Natural killer cell treated with Interleukin-12 subunit alpha and Interleukin-12 subunit beta and Interleukin-15 and Interleukin-18, amount 100 ng/mL, for 72 hours (primary cell): ENCODE results near the gene SLC1A7. TPM values are rescaled to one million over a fixed set of nuclear protein-coding genes. Genes with fewer than 3 reads are reported as not detected.

Experiments
- ATAC-seq, 2 donors: fragments of 150-1000 bp; cut with Tn5 transposase in 1 of 2; sonication (Bioruptor Pico), chemical (Tn5 transposase) in 1 of 2; 2 replicates each; pipeline ENCODE4 v1.10.0; 2021
- DNase-seq: peaks from one replicate; pipeline ENCODE4 v3.0.0; 2022; ENCODE audit warnings: low spot score
- H3K27ac Mint-ChIP-seq, 2 donors: 1 replicate in 1 of 2; 2 replicates in 1 of 2; pipeline ENCODE4 v1.8.0; 2022; ENCODE audit warnings: mixed read lengths in 2 of 2, mild to moderate bottlenecking in 1 of 2, moderate library complexity in 1 of 2
- H3K27me3 Mint-ChIP-seq, 2 donors: 1 replicate in 1 of 2; 2 replicates in 1 of 2; pipeline ENCODE4 v1.8.0; 2022; ENCODE audit warnings: mixed read lengths in 2 of 2
- H3K36me3 Mint-ChIP-seq: one replicate; pipeline ENCODE4 v1.8.0; 2022; ENCODE audit warnings: mixed read lengths
- H3K4me1 Mint-ChIP-seq, 2 donors: 1 replicate in 1 of 2; 2 replicates in 1 of 2; pipeline ENCODE4 v1.8.0; 2022; ENCODE audit warnings: low read depth in 2 of 2, mixed read lengths in 2 of 2, mild to moderate bottlenecking in 1 of 2
- H3K4me3 Mint-ChIP-seq: one replicate; pipeline ENCODE4 v1.8.0; 2022; ENCODE audit warnings: mixed read lengths
- H3K9me3 Mint-ChIP-seq: 2 replicates; pipeline ENCODE4 v1.8.0; 2022; ENCODE audit warnings: mixed read lengths
- total RNA-seq, 2 donors: library from RNA; stranded (reverse); gene quantifications; one replicate each; pipeline ENCODE4 v1.2.3, GENCODE V29; 2022

Gene SLC1A7
- total RNA-seq, 2 donors from 2014 or later: 0.29 to 1.1 TPM

DNA sequence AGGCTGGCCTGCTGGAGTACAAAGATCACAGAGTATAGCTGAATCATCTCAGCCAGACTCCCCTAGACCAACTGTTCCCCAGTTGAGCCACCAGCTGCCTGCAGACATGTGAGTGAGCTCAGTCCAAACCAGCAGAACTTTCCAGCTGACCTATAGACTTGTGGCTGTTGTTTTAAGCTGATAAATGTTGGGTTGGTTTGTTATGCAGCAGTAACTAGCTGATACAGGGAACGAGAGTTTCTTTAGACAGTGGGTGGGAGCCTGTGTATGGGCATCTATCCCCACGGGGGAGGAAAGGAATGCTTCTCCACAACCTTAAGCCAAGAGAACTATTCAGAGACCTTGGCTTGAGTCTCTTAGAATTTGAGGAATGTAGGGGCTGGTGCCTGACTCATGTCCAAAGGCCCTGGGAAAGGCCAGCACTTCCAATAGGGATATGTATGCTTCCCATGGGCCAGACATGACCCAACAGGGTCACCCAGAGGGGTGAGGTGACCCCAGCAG lies 30.1 kb downstream of the SLC1A7 start:
- DNase-seq (no peak), ATAC-seq (no peak)
- Mint-ChIP-seq H3K4me3 (no peak overlapping the region), H3K4me1 (peaks cover 19 to 22% of the 10 kb centered on the region in 2 donors), H3K27me3 (peaks cover 0 to 3% of the 10 kb centered on the region in 2 donors), H3K9me3 (no peaks in the 10 kb centered on the region), H3K27ac (no peak overlapping the region), H3K36me3 (no peaks in the 10 kb centered on the region)

DNA sequence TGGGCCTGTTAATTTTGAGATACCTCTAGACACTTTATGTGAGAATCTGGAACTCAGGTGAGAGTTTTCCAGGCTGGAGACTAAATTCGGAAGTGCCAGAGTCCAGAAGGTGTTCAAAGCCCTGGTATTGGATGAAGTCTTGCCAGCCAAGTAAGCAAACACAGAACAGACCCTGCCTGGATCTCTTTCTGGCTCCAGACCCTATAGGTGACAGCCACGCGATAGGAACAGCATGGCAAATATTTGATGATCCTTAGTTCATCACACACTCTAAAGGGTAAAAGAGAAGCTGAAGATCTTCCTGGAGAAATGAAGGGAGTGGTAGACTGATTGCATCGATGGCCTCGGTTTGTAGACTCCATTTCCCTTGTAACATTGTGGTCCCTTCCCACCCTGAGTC lies 30.7 kb downstream of the SLC1A7 start:
- peaks cover 20 to 25% of the 10 kb centered on the region in 2 donors for H3K4me1 Mint-ChIP-seq
- no peak overlapping the region for H3K4me3 Mint-ChIP-seq
- H3K9me3 Mint-ChIP-seq: no peaks in the 10 kb centered on the region
- no peaks in the 10 kb centered on the region for H3K36me3 Mint-ChIP-seq
- no peak overlapping the region for H3K27ac Mint-ChIP-seq
- DNase-seq (no peak), ATAC-seq (no peak)
- peaks cover 0 to 3% of the 10 kb centered on the region in 2 donors for H3K27me3 Mint-ChIP-seq

DNA sequence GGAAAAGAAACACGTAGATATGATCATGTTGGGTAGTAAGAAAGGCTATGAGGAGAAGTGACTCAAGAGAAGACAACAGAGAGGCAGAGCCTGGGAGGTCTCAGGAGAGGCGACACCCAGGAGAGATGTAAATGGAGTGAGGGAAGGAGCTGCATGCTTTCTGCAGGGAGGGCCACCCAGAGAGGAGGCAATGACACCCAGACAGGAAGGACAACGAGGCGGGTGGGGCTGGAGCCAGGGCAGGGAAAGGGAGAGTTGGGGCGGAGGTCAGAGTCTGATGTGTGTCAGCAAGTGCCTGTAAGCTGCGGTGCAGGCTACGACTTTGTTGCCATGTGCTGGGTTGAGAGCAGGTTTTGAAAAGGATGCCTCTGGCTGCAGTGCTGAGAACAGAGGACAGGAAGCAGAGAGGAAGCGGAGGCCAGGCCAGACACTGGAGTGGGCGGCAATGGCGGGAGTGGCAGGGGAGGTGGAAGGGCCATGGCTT lies 31.3 kb downstream of the SLC1A7 start:
- DNase-seq: no peak
- H3K27me3 Mint-ChIP-seq: peaks cover 0 to 3% of the 10 kb centered on the region in 2 donors
- ATAC-seq: no peak
- peaks cover 20 to 26% of the 10 kb centered on the region in 2 donors for H3K4me1 Mint-ChIP-seq
- H3K4me3 Mint-ChIP-seq: no peak overlapping the region
- no peaks in the 10 kb centered on the region for H3K36me3 Mint-ChIP-seq
- H3K27ac Mint-ChIP-seq: peak overlapping the region in 1 of 2 donors; percentile 8
- H3K9me3 Mint-ChIP-seq: no peaks in the 10 kb centered on the region

GRCh38 chr1:53110370-53111072 lies 31.9 kb downstream of the SLC1A7 start:
- DNase-seq: no peak
- ATAC-seq: no peak
- Mint-ChIP-seq H3K27ac (peak overlapping the region in 1 of 2 donors; percentile 8), H3K27me3 (peaks cover 0 to 3% of the 10 kb centered on the region in 2 donors), H3K4me3 (no peak overlapping the region), H3K4me1 (peaks cover 24 to 30% of the 10 kb centered on the region in 2 donors), H3K9me3 (no peaks in the 10 kb centered on the region), H3K36me3 (no peaks in the 10 kb centered on the region)

DNA sequence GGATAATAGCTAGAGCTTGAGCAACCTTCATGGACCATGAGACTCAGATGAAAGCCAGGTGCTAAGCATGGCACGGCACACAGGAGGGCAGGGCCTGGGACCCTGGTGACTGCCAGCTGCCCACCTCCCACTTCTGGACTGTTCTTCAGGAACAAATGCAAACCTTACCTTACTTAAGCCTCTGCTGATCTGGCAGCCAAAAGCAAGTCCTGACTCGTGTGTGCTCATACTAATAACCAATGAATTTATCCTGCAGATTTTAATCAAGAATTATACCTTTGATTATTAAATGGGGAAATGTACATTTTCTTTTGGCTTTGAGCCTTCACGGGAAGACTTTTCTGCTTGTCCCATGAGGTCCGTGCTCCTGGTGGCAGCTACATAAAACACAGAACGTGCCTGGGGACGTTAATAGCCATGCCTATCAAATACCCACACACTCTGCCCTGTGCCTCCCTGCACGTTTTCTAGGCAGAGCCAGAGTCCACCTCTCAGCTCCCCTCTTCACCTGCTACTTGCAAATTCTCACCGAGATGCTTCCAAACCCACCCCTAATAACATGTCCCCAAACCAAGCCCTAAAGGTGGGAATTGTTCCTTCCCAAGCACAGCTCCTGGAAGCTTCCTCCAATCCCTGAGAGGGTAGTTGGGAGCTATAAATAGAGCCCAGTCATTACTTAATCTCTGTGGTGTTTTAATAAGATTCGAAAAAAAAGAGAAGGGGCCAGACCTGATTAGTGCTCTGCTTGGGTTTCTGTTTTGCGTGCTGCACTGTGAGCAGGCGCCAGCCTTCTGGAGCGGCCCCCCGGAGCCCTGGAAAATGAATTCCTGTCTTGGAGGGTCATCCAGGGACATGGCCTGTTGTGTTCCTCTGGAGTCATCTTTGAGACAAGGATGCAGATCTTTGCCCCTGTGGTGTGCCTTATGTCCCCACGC lies 33.5 kb downstream of the SLC1A7 start:
- peaks cover 0 to 3% of the 10 kb centered on the region in 2 donors for H3K27me3 Mint-ChIP-seq
- no peak overlapping the region for H3K4me3 Mint-ChIP-seq
- H3K9me3 Mint-ChIP-seq: no peaks in the 10 kb centered on the region
- DNase-seq: no peak
- H3K27ac Mint-ChIP-seq: no peak overlapping the region
- ATAC-seq: no peak
- no peaks in the 10 kb centered on the region for H3K36me3 Mint-ChIP-seq
- H3K4me1 Mint-ChIP-seq: peaks cover 30 to 38% of the 10 kb centered on the region in 2 donors

DNA sequence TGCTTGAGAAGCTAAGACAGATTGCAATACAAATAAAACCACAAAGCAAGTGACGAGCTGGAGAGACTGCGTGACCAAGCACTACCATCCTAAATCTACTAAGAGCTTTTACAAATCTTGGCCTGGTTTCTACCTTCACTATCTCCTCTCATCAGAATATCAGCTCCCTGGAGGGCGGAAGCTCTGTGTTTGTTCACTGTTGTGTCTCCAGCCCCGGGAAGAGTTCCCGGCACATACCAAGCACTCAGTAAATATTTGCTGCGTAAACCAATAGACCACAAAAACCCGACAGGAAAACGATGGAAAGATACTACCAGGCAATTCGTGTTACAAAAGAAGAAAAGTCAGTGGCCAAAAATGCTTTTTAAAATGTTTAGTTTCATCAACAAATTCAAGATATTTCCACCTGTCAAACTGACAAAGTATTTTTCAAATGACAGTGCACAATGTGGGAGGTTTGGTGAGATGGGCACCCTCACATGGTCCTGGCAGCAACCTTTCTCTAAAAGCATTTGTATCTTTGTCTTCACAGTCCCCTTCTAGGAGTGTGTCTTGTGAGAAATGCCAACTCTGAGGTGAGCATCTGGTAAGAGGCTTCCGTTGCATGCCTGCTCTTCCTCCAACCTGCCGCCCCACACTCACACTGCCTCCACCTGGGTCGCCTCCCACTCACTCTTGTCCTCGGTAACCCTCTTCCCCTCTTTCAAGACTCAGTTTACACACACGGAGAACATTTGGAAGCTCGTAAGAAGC lies 34.7 kb downstream of the SLC1A7 start:
- ATAC-seq: no peak
- H3K27ac Mint-ChIP-seq: no peak overlapping the region
- DNase-seq: no peak
- no peaks in the 10 kb centered on the region for H3K9me3 Mint-ChIP-seq
- H3K36me3 Mint-ChIP-seq: no peaks in the 10 kb centered on the region
- peaks cover 32 to 44% of the 10 kb centered on the region in 2 donors for H3K4me1 Mint-ChIP-seq
- H3K27me3 Mint-ChIP-seq: peaks cover 0 to 3% of the 10 kb centered on the region in 2 donors
- H3K4me3 Mint-ChIP-seq: peak overlapping the region; percentile 25

DNA sequence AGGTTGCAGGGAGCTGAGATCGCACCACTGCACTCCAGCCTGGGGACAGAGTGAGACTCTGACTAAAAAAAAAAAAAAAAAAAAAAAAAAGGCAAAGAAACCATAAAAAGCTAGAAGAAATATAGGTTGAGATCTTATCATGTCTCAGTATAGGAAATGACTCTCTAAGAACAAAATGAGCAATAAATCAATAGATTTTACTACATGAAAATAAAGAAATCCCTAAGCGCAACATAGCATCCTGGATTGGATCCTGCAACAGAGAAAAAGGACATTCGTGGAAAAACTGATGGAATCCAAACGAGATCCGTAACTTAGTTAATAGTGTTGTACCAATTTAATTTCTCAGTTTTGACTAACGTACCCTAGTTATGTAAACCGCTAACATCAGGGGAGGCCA lies 35.3 kb downstream of the SLC1A7 start:
- ATAC-seq (no peak), DNase-seq (no peak)
- Mint-ChIP-seq H3K36me3 (no peaks in the 10 kb centered on the region), H3K27me3 (peaks cover 0 to 3% of the 10 kb centered on the region in 2 donors), H3K4me1 (peaks cover 32 to 44% of the 10 kb centered on the region in 2 donors), H3K27ac (no peak overlapping the region), H3K9me3 (no peaks in the 10 kb centered on the region), H3K4me3 (peak overlapping the region; percentile 25)

GRCh38 chr1:53104289-53104913 lies 38.0 kb downstream of the SLC1A7 start:
- Mint-ChIP-seq H3K27ac (peak overlapping the region in 1 of 2 donors; percentile 42), H3K9me3 (no peaks in the 10 kb centered on the region), H3K36me3 (no peaks in the 10 kb centered on the region), H3K4me1 (peaks cover 21 to 32% of the 10 kb centered on the region in 2 donors), H3K4me3 (no peak overlapping the region), H3K27me3 (peaks cover 0 to 3% of the 10 kb centered on the region in 2 donors)
- no peak for ATAC-seq
- DNase-seq: no peak

DNA sequence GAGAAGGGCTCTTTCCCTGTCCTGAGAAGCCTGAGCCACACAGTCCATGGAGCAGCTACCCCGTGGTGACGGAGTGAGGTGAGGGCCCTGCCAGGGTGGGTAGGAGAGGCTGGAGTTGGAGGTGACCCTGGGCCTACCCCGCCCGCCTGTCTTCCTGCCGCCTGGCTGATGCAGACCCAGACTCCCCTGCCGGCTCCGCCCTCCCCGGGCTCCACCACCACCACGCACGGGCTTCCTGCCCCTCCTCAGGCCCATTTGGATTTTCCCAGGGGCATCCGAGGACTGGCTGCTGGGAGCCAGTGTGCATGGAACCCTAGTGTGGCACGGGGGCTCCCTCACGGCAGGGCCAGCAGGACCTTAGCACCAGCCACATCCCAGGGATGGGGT lies 47.9 kb downstream of the SLC1A7 start:
- Mint-ChIP-seq H3K9me3 (no peaks in the 10 kb centered on the region), H3K4me1 (peaks cover 0 to 3% of the 10 kb centered on the region in 2 donors), H3K27ac (no peak overlapping the region), H3K36me3 (no peaks in the 10 kb centered on the region), H3K4me3 (no peak overlapping the region), H3K27me3 (no peaks in the 10 kb centered on the region)
- no peak for ATAC-seq
- no peak for DNase-seq

GRCh38 chr1:53093778-53094532 lies 48.5 kb downstream of the SLC1A7 start:
- no peaks in the 10 kb centered on the region for H3K9me3 Mint-ChIP-seq
- H3K27me3 Mint-ChIP-seq: no peaks in the 10 kb centered on the region
- no peaks in the 10 kb centered on the region for H3K36me3 Mint-ChIP-seq
- peaks cover 0 to 3% of the 10 kb centered on the region in 2 donors for H3K4me1 Mint-ChIP-seq
- H3K4me3 Mint-ChIP-seq: no peak overlapping the region
- DNase-seq (no peak), ATAC-seq (no peak)
- no peak overlapping the region for H3K27ac Mint-ChIP-seq

DNA sequence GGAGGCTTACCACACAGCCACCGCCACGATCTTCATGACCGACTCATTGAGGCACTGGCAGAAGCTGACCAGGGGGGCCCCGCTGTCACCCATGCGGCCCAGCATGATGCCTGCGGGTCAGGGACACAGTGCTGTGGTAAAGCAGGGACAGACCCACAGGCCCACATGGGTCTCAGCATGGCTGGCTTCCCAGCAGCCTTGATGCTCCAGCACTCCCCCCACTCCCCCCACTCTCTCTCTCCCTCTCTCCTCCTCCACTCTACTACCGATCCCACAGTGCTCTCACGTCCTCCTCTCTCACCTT lies 49.0 kb downstream of the SLC1A7 start:
- ATAC-seq (no peak), DNase-seq (no peak)
- H3K36me3 Mint-ChIP-seq: no peaks in the 10 kb centered on the region
- no peak overlapping the region for H3K27ac Mint-ChIP-seq
- no peaks in the 10 kb centered on the region for H3K9me3 Mint-ChIP-seq
- peaks cover 0 to 3% of the 10 kb centered on the region in 2 donors for H3K4me1 Mint-ChIP-seq
- no peak overlapping the region for H3K4me3 Mint-ChIP-seq
- no peaks in the 10 kb centered on the region for H3K27me3 Mint-ChIP-seq

DNA sequence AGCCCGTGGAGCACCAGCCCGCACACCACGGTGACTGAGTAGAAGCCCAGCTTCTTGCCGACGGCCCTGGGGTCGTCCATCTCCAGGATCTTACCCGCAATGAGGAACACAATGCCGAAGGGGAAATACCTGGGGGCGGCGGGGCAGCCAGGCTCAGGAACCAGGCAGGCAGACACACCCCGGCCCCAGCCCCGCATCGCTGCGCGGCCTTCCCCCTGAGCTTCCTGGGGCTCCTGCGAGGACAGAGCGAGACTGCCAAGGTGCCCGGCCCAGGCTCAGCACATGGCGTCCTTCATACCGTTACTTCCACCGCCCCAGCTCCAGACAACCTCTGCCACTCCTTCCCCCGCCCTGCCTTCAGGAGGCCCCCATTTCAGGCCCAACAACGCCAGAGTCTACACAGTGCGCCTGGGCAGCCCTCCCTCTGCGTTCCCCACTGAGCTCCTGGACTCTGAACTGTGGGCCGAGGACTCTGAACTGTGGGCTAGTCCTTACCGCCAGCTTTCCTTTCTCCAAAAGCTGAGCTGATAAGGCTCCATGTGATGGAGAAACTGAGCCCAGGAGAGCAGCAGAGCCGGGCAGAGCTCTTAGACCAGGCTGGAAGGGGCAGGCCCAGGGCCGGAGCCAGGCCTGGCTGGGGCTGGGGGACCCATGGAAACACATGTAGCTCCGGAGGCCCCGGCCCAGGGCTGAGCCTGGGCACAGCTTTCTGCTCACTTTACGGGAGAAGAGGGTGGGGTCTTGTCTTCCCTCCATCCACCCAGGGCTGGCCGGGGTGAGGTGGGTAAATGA lies 49.6 kb downstream of the SLC1A7 start:
- DNase-seq (no peak), ATAC-seq (no peak)
- Mint-ChIP-seq H3K27me3 (no peaks in the 10 kb centered on the region), H3K36me3 (no peaks in the 10 kb centered on the region), H3K27ac (no peak overlapping the region), H3K4me1 (peaks cover 0 to 3% of the 10 kb centered on the region in 2 donors), H3K4me3 (no peak overlapping the region), H3K9me3 (no peaks in the 10 kb centered on the region)
